GM20000 (cell line): ENCODE results near the gene MYL5.
A peak's percentile ranks its signal among the peaks of the same experiment; 100 is the strongest.

Experiments used
- DNase-seq: peaks from one replicate; pipeline ENCODE4 v3.0.0; 2012; ENCODE audit warnings: low spot score
- TF ChIP-seq, protein P1 (sequence below): IDR thresholded peaks from 2 replicates; pipeline ENCODE4 v1.5.1; 2012; ENCODE audit warnings: mild to moderate bottlenecking, control low read depth; ENCODE audit errors: extremely low read depth, missing control alignments

Gene MYL5

GRCh38 chr4:628821-629635, 45.3 kb upstream of the MYL5 start:
- DNase-seq, result no peak
- TF ChIP-seq, protein P1, sequence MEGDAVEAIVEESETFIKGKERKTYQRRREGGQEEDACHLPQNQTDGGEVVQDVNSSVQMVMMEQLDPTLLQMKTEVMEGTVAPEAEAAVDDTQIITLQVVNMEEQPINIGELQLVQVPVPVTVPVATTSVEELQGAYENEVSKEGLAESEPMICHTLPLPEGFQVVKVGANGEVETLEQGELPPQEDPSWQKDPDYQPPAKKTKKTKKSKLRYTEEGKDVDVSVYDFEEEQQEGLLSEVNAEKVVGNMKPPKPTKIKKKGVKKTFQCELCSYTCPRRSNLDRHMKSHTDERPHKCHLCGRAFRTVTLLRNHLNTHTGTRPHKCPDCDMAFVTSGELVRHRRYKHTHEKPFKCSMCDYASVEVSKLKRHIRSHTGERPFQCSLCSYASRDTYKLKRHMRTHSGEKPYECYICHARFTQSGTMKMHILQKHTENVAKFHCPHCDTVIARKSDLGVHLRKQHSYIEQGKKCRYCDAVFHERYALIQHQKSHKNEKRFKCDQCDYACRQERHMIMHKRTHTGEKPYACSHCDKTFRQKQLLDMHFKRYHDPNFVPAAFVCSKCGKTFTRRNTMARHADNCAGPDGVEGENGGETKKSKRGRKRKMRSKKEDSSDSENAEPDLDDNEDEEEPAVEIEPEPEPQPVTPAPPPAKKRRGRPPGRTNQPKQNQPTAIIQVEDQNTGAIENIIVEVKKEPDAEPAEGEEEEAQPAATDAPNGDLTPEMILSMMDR, result no peak

DNA sequence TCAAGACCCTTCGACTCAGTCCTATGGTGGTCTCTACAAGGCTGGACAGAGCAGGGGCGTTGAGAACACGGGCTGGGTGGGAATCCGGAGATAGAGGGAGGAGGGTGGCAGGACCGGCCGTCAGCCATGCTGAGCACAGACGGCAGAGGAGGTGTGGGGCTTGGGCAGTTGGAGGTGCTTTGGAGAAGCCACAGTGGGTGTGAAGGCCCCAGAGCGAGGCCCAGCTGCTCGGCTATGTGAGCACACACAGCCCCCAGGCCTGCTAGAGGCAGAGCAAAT, 44.8 kb upstream of the MYL5 start:
- TF ChIP-seq, protein P1, result no peak
- DNase-seq, result no peak

DNA sequence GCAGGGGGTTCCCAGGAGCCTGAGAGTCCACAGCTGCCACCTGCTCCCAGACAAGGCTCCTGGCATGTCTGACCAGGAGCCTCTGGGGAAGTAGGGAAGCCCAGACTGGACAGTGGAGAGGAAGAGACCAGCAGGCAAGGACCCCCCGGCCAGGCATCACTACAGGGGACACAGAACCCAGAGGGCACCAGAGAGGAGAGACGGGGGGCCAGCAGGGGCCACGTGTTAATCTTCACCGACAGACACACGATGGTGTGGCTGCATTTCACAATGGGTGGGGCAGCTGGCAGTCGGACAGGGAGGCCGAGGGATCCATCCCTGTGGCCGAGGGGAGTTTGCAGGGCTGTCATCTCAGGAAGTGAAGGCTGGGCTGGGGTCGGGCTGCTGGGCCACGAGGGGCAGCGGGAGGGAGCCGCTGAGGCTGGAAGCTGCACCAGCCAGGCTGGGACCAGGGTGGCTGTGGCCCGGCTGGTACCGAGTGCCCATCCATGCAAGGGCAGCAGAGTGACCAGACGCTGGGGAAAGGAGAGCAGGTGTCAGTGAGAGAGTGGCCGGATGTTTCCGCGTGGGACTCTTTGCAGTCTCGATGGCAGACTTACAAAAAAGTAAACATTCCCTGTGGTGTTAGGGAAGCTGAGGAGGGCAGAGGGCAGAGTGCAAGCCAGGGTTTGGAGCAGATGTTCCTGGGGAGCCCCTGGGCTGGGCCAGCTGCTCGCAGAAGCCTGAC, 44.3 kb upstream of the MYL5 start:
- no peak for DNase-seq
- TF ChIP-seq, protein P1, result no peak

- DNase-seq, result peak; percentile 18
- TF ChIP-seq, protein P1, result no peak
Observed at GRCh38 chr4:630656-631055, 43.7 kb upstream of the MYL5 start.

DNA sequence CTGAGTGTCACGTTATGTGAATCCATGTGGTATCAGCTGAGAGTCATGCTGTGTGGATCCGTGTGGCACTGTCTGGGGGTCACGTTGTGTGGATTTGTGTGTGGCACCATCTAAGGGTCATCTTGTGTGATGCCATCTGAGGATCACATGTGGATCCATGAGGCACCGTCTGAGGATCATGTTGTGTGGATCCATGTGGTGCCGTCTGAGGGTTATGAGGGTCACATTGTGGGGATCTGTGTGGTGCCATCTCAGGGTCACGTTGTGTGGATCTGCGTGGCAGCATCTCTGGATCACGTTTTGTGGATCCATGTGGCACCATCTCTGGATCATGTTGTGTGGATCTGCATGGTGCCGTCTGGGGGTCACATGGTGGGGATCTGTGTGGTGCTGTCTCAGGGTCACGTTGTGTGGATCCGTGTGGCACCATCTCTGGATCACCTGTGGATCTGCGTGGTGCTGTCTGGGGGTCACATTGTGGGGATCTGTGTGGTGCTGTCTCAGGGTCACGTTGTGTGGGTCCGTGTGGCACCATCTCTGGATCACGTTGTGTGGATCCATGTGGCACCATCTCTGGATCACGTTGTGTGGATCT, 42.0 kb upstream of the MYL5 start:
- DNase-seq, result no peak
- TF ChIP-seq, protein P1, result no peak

GRCh38 chr4:632926-633325, 41.4 kb upstream of the MYL5 start:
- TF ChIP-seq, protein P1, result no peak
- no peak for DNase-seq

DNA sequence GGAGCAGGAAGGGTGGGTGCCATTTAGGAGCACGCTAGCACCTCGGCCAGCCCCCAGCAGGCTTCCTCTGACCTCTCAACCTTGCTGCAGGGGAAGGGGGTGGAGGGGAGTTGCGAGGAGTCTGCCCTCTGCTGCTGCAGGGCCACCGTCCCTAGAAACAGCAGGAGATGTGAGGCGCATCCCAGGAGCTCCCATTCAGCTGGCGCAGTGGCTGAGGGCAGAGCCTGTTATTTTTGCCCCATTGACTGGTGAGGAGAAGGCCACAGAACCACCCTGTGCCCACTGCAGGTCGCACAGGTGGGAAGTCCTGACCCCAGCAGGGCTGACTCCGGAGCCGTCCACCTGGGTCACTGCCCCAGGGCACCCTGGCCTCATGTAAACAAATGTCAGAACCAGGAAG, 40.9 kb upstream of the MYL5 start:
- no peak for DNase-seq
- TF ChIP-seq, protein P1, result no peak
